HG03558 (cell line): Measurements from ENCODE around the gene BPIFB1.

Experiments used
- ATAC-seq: cut with Tn5 transposase; IDR thresholded peaks from one replicate; pipeline ENCODE4 v1.9.1; 2021; ENCODE audit warnings: moderate number of reproducible peaks; ENCODE audit not compliant: unreplicated experiment; ENCODE audit errors: extremely low read depth

The BPIFB1 gene

GRCh38 chr20:33353013-33353402, 70.0 kb downstream of the BPIFB1 start:
- ATAC-seq = no peak
